ENCODE measurements around the gene CSPG4.
"Not testable (repeated sequence)": the region's sequence is repeated elsewhere in the genome, so short reads cannot be mapped to it uniquely, and the experiment has no call there.

Gene CSPG4, protein sequence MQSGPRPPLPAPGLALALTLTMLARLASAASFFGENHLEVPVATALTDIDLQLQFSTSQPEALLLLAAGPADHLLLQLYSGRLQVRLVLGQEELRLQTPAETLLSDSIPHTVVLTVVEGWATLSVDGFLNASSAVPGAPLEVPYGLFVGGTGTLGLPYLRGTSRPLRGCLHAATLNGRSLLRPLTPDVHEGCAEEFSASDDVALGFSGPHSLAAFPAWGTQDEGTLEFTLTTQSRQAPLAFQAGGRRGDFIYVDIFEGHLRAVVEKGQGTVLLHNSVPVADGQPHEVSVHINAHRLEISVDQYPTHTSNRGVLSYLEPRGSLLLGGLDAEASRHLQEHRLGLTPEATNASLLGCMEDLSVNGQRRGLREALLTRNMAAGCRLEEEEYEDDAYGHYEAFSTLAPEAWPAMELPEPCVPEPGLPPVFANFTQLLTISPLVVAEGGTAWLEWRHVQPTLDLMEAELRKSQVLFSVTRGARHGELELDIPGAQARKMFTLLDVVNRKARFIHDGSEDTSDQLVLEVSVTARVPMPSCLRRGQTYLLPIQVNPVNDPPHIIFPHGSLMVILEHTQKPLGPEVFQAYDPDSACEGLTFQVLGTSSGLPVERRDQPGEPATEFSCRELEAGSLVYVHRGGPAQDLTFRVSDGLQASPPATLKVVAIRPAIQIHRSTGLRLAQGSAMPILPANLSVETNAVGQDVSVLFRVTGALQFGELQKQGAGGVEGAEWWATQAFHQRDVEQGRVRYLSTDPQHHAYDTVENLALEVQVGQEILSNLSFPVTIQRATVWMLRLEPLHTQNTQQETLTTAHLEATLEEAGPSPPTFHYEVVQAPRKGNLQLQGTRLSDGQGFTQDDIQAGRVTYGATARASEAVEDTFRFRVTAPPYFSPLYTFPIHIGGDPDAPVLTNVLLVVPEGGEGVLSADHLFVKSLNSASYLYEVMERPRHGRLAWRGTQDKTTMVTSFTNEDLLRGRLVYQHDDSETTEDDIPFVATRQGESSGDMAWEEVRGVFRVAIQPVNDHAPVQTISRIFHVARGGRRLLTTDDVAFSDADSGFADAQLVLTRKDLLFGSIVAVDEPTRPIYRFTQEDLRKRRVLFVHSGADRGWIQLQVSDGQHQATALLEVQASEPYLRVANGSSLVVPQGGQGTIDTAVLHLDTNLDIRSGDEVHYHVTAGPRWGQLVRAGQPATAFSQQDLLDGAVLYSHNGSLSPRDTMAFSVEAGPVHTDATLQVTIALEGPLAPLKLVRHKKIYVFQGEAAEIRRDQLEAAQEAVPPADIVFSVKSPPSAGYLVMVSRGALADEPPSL (N-terminal part only)

DNA sequence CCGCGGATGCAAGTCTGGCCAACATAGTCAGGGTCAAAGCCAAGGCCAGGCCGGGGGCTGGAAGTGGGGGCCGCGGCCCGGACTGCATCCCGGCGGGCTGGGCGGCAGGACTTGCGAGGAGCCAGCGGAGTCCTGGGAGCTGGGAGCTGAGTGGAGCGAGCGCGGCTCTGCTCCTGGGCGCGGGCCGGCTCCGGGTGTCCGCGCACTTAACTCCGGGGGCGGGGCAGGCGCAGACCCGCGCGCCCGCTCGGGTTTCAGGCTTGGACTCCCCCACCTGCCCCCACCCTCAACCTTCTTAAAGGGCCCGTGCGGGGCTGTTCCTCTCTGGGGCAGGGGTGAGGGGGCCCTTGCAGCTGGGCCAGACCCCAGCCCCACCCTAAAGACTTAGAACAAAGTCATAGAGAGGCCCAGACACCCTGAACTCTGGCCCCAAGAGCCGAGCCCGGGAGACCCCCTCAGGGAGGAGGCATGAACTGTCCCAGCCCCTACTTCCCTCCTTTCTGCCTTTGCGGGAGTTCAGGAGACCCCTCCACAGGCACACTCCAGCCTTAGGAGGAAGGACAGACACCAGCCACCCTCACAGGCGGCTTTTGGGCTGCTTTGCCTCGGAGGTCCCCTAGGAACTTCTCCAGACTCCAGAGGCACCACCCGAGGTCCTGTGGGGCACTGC lies at the start of gene CSPG4:
Gene CSPG4 (minus strand): TSS at position 181 of the 670 bp plus-strand sequence. CDS start 93 bp downstream, at position 88.
- intact Hi-C loops (cut with micrococcal nuclease) = no loop called here
- H3K27me3 Mint-ChIP-seq = peaks cover 42% of the 10 kb centered on the region
- no peaks in the 10 kb centered on the region for H3K36me3 Mint-ChIP-seq (ENCODE audit: low read depth)
- no peak within 1 kb of the TSS for H3K4me3 Mint-ChIP-seq
- peaks cover 29% of the 10 kb centered on the region for H3K4me1 Mint-ChIP-seq (ENCODE audit: low read depth)
- peak within 1 kb of the TSS; percentile 51 for H3K27ac Mint-ChIP-seq
- no peaks in the 10 kb centered on the region for H3K9me3 Mint-ChIP-seq

DNA sequence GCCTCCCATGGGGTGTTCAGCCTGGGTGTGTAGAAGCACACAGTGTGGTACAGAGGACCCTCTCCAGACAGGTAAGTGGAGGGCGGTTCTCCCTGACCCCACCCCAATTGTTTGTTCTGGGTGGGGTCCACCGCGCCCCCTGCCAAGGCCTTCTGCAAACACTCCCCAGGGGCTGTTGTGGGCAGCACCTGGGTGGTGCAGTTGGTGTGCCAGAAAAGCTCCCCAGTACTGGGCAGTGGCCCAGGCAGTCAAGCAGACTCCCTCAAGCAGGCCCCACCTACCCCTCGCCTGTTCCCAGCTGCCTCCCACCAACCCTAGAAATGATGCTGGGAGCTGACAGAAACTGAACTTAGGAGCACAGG lies 49.7 kb upstream of the CSPG4 start:
- H3K4me3 Mint-ChIP-seq; H3K36me3 Mint-ChIP-seq (ENCODE audit: low read depth); H3K9me3 Mint-ChIP-seq; intact Hi-C loops (cut with micrococcal nuclease); H3K27me3 Mint-ChIP-seq: not testable (repeated sequence)
- H3K4me1 Mint-ChIP-seq (ENCODE audit: low read depth) = peaks cover 29% of the 10 kb centered on the region
- peak overlapping the region; percentile 39 for H3K27ac Mint-ChIP-seq

DNA sequence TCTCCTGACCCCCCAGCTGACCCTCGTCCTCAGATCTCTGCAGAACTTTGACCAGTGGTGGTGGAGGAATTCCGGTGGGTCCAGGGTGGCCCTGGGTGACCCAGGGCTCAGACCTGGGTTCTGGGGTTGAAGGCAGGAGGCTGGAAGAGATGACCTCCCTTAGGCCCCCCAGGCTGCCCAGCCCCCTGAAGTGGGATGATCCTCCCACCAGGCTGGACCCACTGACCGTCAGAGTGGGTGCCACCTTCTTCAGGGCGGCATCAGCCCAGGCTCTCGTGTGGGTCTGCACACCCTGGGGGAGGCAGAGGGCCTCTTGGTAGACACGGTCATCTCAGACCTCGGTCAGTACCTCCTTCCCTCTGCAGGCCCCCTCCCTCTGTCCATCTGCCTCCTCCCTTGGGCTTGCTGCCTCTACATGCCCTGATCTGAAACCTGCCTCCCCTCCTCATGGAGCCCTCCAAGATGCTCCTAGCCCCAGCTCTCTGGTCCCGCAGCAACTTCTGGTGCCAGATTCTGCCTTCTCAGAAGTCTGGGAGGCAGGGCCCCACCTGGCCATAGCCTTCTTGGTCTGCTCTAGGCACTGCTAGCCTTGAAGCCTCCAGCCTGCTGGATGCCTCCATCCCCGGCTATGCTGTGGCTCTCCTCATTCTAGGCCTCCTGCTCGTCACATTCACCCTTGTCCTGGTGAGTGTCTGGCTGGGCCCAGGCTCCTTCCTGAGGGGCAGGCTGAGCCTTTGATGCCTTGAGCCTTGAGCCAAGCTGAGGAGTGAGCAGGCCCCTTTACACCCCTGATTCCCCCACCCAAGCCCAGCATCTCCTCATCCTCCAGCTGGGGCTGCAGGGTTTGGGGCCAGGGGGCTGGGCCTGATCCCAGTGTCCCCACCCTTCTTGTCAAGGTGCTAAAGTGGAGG lies 49.1 kb upstream of the CSPG4 start:
- Mint-ChIP-seq H3K4me3 (no peak overlapping the region), H3K36me3 (ENCODE audit: low read depth) (peaks cover 6% of the 10 kb centered on the region), H3K27me3 (no peaks in the 10 kb centered on the region), H3K9me3 (no peaks in the 10 kb centered on the region), H3K4me1 (ENCODE audit: low read depth) (peaks cover 29% of the 10 kb centered on the region), H3K27ac (peak overlapping the region; percentile 39)
- intact Hi-C loops (cut with micrococcal nuclease) = no loop called here

DNA sequence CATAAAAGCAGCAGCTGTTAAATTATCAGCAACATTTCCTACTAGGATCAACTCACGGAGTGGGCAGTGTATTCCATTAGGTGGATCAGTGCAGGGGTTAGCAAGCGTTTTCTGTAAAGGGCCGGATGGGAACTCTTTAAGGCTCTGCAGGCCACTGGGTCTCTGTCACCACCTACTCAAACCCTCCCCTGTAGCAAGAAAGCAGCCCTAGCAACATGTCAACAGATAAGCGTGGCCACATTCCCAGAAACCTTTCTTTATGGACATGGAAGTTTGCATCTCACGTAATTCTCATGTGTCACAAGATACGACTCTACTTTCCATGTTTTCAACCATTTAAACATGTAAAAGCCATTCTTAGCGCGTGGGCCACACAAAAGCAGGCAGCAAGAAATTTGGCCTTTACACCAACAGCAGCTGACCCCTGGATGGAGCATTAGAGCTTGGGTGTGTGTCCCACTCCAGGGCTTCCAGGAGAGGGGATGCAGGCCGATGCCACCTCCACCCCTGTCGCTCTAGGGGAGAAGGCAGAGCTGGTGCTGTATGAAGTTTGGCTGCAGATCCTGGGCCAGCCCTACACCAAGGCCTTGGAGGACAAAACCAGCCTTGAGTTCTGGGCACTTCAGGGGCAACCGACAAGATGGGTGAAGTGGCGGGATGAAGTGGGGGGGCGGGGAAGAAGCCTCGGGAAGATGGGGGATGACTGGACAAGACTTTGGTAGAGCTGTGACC lies 48.2 kb upstream of the CSPG4 start:
- no peaks in the 10 kb centered on the region for H3K27me3 Mint-ChIP-seq
- intact Hi-C loops (cut with micrococcal nuclease) = no loop called here
- H3K27ac Mint-ChIP-seq = peak overlapping the region; percentile 78
- H3K9me3 Mint-ChIP-seq = no peaks in the 10 kb centered on the region
- H3K4me1 Mint-ChIP-seq (ENCODE audit: low read depth) = peaks cover 29% of the 10 kb centered on the region
- peaks cover 6% of the 10 kb centered on the region for H3K36me3 Mint-ChIP-seq (ENCODE audit: low read depth)
- no peak overlapping the region for H3K4me3 Mint-ChIP-seq

DNA sequence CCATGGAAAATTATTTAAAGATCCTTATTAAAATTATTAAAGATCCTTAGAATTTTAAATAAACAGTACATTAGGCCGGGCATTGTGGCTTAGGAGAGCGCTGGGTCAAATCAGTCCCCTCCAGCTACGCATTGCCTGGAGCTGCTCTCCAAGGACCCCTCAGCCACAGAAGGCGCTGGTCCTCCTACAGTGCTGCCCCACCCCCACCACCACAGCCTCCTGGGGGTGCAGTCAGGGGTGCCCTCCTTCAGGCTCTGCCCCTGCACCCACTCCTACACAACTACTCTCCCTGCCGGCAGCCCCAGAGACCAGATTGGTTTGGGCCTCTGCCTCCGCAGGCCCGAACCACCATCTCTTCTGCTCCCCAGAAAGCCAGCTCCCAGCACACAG lies 47.5 kb upstream of the CSPG4 start:
- intact Hi-C loops (cut with micrococcal nuclease); H3K27me3 Mint-ChIP-seq; H3K36me3 Mint-ChIP-seq (ENCODE audit: low read depth); H3K9me3 Mint-ChIP-seq; H3K4me3 Mint-ChIP-seq: not testable (repeated sequence)
- Mint-ChIP-seq H3K27ac (peak overlapping the region; percentile 78), H3K4me1 (ENCODE audit: low read depth) (peaks cover 29% of the 10 kb centered on the region)

DNA sequence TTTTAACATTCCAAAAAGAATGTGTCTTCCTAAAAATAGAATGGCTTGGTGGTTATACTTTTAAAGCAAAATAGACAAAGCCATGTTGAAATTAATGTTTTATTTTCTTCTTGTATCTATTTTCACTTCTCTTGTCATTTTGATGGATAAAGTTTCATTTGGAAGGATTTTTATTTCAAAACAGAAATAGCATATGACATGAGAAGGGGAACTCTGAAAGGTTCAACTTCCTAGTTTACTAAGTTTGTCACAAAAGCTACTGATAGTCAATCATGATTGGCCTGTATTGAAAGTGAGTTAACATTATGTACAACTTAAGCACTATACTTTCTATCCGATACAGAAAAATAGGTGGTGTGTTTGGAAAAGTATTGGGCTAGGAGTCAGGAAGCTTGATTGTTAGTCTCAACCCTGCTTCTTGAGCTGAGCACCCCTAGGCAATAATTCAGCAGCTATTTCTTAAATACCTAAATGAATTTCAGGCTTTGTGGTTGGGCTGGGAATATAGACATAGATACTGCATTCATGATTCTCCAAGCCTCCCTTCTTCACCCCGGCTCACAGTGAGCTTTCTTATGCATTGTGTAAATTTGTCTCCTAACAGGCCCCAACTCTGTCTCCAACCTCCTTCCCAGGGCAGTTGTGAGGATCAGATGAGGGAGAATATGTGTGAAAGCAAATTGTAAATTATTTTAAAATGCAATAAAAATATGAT lies 46.9 kb upstream of the CSPG4 start:
- H3K4me1 Mint-ChIP-seq (ENCODE audit: low read depth) = peaks cover 29% of the 10 kb centered on the region
- peak overlapping the region; percentile 95 for H3K4me3 Mint-ChIP-seq
- intact Hi-C loops (cut with micrococcal nuclease) = loop anchor here (1.0 kb wide), 1 partner anchor 20 kb away; no protein-coding TSS in a partner anchor
- H3K27ac Mint-ChIP-seq = peak overlapping the region; percentile 99
- peaks cover 6% of the 10 kb centered on the region for H3K36me3 Mint-ChIP-seq (ENCODE audit: low read depth)
- no peaks in the 10 kb centered on the region for H3K9me3 Mint-ChIP-seq
- H3K27me3 Mint-ChIP-seq = no peaks in the 10 kb centered on the region

DNA sequence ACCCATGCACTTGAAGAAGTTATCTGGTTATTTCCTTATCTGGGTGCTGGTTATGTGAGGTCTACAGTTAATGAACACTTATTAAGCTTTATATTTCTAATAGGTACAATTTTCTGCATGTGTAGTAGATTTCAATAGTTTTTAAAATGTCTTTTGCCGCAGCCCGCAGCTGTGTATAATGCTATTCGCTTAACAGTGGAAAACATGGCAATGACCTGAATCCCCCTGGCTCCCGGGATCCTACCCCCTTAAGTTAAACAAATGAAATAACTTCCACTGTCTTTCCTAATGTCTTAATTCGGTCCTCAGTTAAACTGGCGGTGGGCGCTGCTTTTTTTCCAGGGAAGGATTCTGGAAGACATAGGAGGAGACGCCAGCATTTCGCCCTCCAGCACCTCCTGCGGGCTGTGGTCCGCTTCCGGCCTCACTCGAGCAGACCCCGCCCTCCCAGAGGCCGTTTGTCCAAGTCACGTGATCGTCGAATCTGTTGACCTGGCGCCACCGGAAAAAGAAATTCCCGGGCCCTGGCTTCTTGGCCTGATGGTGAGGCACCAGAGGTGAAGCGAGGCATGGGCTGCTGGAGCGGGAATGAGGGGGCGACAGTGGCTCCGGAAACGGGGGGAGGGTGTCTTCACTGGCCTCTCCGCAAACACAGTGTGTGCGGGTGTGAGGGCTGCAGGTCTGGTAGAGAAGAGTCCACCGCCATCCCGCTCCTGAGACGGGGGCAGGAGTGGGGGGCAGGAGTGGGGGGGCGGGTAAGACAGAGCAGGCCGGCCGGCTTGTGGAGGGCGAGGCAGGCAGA lies 45.6 kb upstream of the CSPG4 start:
- Mint-ChIP-seq H3K4me3 (peak overlapping the region; percentile 95), H3K36me3 (ENCODE audit: low read depth) (peaks cover 6% of the 10 kb centered on the region)

DNA sequence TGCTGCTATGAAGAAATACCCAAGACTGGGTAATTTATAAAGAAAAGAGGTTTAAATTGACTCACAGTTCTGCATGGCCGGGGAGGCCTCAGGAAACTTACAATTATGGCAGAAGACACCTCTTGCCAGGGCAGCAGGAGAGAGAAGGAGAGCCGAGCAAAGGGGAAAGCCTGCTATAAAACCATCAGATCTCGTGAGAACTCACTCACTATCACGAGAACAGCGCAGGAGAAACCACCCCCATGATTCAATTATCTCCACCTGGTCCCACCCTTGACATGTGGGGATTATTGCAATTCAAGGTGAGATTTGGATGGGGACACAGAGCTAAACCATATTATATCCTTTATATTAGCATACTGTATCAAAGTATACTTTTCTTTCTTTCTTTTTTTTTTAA lies 42.2 kb upstream of the CSPG4 start:
- intact Hi-C loops (cut with micrococcal nuclease); H3K9me3 Mint-ChIP-seq; H3K4me3 Mint-ChIP-seq; H3K27ac Mint-ChIP-seq; H3K36me3 Mint-ChIP-seq (ENCODE audit: low read depth); H3K27me3 Mint-ChIP-seq: not testable (repeated sequence)
- peaks cover 21% of the 10 kb centered on the region for H3K4me1 Mint-ChIP-seq (ENCODE audit: low read depth)

More for the DNA sequence above, 45.6 kb upstream of the CSPG4 start:
- no peaks in the 10 kb centered on the region for H3K27me3 Mint-ChIP-seq
- intact Hi-C loops (cut with micrococcal nuclease) = no loop called here
- H3K9me3 Mint-ChIP-seq = no peaks in the 10 kb centered on the region
- peaks cover 29% of the 10 kb centered on the region for H3K4me1 Mint-ChIP-seq (ENCODE audit: low read depth)
- peak overlapping the region; percentile 99 for H3K27ac Mint-ChIP-seq

DNA sequence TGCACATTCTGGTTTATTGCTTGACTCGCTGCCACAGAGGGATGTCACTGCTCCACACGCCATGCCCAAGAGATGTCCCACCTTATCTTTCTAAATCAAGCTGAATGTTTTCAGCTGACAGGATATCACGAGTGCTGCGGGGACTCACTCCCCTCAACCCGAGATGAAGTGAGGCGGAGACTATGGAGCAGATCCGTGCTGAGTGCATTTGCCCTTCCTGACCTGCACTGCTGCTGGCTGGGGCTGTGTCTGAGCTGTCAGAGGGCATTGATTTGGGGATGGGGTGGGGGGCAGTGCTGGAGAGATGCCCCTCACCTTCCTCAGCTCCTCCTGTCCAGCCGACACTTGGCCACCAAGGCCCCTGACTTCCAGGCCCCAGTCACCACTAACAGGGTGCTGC lies 40.5 kb upstream of the CSPG4 start:
- no peak overlapping the region for H3K27ac Mint-ChIP-seq
- H3K4me3 Mint-ChIP-seq = no peak overlapping the region
- no peaks in the 10 kb centered on the region for H3K36me3 Mint-ChIP-seq (ENCODE audit: low read depth)
- no peaks in the 10 kb centered on the region for H3K9me3 Mint-ChIP-seq
- H3K4me1 Mint-ChIP-seq (ENCODE audit: low read depth) = peaks cover 5% of the 10 kb centered on the region
- no peaks in the 10 kb centered on the region for H3K27me3 Mint-ChIP-seq
- intact Hi-C loops (cut with micrococcal nuclease) = no loop called here

DNA sequence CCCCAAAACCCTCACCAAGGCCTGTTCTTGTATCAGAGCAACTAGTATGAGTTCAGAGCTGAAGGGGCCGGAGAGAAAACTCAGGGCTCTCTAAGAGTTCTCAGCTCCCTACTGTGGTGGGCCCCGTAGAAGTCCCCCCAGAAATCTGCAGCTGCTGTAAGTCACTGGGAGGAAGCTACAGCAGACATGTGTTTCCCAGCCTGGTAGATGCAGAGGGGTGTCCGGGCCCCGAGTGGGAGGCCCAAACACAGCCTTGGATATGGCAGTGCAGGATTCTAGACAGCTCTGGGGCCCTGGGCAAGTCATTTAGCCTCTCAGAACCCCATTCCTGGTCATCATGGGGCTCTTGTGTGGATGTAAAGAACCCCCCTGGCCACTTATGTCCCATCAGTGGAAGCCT lies 39.2 kb upstream of the CSPG4 start:
- Mint-ChIP-seq H3K27me3 (no peaks in the 10 kb centered on the region), H3K36me3 (ENCODE audit: low read depth) (no peaks in the 10 kb centered on the region), H3K4me3 (no peak overlapping the region), H3K9me3 (no peaks in the 10 kb centered on the region), H3K27ac (no peak overlapping the region), H3K4me1 (ENCODE audit: low read depth) (no peaks in the 10 kb centered on the region)
- intact Hi-C loops (cut with micrococcal nuclease) = no loop called here

All from dendritic cell treated with granulocyte-macrophage colony-stimulating factor and Interleukin-4, amounts not matched to agents 40 ng/mL and 50 ng/mL, for 4 days (primary cell).